HG02840 (cell line): ENCODE measurements around the gene UBA3.

Source experiments
- ATAC-seq: cut with Tn5 transposase; IDR thresholded peaks from one replicate; pipeline ENCODE4 v1.9.1; 2021; ENCODE audit warnings: mild to moderate bottlenecking, moderate library complexity, moderate number of reproducible peaks; ENCODE audit not compliant: unreplicated experiment, low FRiP score

The UBA3 gene

DNA sequence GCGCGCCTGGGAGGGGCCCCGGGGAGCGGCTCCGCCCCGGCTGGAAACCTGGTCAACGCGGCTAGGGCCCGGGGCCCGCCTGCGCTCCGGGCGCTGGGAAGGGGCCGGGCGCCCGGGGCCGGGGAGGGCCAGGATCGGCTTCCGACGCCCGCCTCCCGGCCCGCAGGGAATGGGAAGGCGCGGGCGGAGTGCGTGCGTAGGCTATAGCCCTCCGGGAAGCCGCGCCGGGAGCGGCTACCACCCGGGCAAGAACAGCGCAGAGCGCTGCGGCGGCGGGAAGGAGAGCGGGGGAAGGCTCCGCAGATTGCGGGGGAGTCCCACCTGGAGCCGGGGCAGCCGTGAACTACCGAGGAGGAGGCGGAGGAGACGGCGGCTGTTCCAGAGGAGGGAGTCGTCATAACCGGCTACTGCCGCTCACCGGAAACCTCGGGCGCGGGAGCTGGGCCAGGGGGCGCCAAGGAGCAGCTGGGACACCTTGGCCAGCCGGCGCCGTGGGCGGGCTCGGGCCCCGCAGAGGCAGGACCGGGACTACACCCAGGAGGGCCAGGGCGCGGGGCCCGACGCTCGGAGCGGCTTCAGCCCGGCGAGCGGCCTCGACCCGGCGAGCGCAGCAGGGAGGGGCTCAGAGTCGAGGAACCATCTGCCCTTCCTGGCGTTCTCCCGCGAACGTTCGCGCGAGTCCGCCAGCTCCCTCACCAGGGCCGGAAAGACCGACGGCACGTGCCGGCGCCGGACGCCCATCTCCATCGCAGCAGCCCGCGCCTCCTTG lies 66.7 kb downstream of the UBA3 start, which contains the start of gene EOGT:
Gene EOGT, minus strand, starts transcription at position 432 of the 769 bp plus-strand sequence. CDS start 3,838 bp downstream, outside the sequence.
- peak; percentile 87 for ATAC-seq

DNA sequence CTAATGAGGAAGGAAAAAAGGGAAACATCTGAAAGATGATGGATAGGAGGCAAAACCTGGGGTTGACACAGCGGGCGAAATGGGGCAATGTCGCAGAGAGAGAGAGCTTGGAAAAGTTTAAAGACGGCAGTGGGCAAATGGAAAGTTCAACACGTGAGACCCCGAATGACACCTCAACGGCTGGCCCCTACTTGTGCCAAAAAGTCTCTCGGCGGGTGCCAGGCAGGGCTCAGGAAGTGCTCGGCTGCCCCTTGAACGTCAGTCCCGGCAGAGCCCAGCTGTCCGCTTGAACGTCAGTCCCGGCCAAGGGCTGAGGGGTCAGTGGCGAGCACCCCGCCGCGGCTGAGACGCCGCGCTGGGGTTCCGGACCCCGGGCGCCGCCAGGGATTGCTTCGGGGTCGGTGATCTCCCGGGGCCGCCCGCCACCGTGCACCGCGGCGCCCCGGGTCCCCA lies 67.3 kb downstream of the UBA3 start:
- ATAC-seq = peak; percentile 35

DNA sequence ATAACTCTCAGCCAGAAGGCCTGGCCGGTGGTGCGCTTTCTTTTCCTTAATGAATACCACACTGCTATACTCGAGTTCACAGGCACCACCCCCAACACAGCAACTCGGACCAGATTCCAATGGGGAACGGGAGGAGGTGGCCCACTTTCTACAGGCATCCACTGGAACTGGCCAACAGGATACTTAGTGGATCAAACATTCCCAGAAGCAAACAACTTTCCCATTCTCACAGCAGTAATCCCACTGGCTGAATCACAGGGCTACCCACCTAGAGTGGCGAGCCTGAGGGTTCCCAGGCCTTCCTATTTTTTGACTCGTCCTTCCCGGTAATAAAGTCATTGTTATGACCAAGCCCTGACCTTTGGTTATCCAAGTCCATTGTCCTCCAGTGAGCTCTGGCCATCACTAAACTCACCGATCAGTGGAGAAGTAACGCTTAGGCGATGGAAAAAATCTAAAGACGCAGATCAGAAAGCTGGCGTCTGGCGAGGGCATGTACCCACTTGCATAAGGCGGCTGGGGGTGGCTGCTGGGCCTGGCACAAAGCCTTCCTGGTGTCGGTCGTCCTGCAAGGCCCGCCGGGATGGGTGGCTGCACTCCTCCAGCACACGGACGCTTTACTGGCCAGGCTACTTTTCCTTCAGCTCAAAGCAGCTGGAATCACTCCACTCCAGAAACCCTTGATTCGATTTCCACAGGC lies 67.9 kb downstream of the UBA3 start:
- no peak for ATAC-seq

DNA sequence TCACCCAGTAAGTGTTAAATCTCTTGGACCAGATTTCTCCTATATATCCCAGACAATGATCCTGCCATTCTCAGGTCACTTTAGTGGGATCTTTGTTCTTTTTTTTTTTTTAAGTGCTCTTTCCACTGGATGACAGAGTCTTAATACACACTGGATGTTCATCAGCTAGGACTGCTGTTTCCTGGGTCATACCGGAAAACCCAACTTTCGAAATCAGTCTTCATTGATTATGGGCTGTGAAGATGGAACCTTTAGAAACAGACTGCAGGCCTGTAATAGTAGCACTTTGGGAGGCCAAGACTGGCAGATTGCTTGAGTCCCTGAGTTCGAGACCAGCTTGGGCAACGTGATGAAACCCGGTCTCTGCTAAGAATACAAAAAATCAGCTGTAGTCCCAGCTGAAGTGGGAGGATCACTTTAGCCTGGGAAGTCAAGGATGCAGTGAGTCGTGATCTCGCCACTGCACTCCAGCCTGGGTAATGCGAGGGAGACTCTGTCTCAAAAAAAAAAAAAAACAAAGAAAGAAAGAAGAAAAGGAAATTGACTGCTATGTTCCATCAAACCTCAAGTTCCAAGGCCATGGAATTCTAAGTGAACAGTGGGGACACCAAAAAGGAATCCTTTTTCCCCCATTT lies 69.0 kb downstream of the UBA3 start:
- ATAC-seq = no peak

DNA sequence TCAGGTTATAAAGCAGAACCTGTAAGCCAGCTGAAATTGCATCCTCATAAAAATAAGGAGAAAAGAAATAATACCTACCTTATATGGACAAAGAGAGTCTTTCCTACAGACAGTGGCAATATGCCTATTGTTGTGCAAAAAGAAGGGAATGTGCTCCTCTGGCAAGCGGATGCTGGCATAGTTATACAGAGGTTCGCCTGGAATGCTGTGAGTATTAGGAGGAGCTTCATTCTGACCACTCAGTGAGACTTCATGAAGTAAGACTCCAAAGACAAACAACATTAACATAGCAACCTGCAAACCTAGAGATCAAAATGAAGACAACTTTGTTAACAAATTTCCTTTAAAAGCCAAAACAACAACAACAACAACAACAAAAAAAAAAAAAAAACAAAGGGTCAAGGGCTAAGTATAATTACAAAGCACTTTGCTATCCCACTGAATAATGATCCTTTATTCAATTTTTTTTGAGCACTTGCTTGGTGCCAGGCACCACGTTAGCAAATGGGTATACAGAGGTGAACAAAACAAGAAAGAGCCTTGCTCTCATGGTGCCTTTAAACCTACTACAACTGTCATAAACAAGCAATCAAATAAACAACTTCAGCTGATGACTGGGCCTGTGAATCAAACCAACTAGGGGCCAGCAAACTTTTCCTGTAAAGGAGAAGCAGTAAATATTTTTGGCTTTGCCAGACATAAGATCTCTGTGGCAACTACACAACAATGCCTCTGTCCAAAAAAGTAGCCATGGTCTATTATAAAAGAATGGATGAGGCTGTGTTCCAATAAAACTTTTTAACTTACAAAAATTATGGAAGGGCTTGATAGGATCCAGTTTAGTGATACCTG lies 70.4 kb downstream of the UBA3 start:
- no peak for ATAC-seq

DNA sequence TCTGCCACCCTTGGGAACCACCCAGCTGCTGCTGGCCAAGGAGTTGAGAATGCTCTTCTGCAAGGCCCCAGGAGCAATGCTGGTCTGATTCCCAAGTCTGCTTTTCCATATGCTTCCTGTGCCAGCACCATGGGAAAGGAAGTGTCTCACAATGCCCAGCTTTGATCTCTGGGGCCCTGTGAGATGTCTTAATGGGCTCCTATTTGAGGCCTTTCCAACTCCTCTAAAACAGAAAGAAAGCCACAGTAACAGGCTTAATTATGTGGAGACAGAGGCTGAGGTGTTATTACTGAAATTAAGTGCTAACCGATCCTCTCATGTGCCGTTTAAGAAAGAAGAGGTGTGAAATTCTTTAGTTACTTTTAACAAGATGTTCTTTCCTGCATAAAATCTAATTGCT lies 71.2 kb downstream of the UBA3 start:
- ATAC-seq = no peak

DNA sequence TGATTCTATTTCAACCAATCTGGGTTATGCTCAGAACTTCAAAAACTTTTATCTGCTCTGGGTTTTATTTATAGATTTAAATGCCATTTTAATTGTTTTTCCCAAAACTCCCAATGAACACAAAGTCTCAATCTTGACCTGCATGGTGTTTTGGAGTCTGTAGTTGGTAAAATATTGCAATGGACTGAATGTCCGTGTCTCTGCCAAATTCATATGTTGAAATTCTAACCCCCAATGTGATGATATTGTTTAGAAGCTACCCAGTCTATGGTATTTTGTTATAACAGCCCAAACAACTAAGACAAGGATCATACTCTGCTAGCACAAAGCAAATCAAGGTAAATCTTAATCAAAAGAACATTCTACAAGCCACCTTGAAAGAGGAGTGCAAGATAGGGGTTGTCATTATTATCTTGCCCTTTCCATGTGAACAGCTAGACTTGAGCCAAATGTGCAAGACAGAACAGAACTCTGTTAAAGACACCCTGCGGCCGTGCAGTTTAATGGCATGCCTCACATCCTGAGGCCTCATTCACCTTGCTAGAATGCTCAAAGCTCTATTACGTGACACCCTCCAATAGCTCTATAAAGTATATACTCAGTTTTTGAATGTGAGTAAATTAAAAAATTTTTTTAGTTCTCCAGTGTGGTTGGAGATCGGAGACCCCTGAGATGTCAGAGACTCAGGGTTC lies 74.2 kb downstream of the UBA3 start:
- no peak for ATAC-seq

DNA sequence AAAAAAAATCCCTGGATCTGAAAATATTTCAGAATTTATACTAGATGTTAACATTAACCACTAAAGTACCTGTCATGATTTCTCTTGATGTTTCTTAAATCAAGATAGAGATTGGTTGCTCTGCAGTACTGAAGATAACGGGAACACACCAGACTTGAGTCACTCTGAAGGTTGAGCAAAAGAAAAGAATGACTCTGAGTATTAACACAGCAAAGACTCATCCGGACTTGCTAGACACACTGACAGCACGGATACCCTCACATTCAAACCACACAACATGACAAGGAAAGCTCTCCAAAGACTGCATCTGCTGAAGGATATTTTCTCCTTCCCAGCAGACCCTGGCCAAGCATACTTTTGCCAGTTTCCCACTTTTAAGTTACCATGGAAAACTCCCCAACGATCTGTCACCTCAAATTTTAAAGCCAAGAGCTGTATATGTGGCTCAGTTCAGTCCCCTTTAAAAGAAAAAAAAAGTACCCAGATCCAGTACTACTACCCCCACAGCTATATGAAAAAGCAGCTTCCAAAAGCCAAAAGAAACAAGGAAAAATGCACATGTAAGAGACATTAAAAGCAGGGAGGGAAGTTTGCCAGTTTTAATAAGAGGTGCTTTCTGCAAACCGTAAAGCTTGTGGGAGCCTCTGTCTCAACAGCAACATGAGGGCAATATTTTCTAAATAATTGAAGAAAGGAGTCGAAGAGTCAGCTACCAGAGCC lies 74.9 kb downstream of the UBA3 start:
- ATAC-seq = no peak
